Loucy (cell line): ENCODE results near the gene ABHD2.

Experiments
- EZH2phosphoT487 ChIP-seq: fragments of 200-600 bp; IDR thresholded peaks from 2 replicates; pipeline ENCODE4 v1.6.1; 2018; ENCODE audit warnings: antibody characterized with exemption, mild to moderate bottlenecking, moderate library complexity, borderline replicate concordance
- TF ChIP-seq, protein P1 (sequence below): fragments of 200-600 bp; sonication (generic); conservative IDR thresholded peaks from 2 replicates; pipeline ENCODE4 v1.5.1; 2014; ENCODE audit warnings: mild to moderate bottlenecking, antibody characterized with exemption, low read length

DNA sequence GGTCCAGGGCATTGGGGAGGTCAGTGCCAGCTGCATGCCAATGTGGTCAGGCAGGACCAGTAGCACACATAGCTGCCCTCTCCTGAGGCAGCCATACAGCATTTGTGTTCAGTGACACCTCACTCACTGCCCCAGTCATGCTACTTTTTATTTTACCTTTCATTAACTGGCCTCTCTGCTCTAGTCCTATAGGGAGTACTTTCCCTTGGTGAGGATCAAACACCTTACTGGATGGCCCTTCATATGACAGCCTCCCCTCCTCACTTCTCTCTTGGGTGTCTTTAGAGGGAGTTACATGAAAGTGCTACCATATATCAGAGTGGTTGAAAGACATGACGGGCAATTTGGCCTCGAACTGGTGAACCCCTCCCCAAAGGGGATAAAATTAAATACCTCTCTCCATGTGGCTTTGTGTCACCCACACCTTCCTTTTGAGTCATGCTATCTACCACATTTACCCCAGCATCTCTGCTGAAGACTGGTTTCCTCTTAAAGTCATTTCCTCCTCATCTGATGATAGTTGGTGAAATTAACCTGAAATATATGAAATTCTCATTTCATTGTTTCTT lies 115.5 kb downstream of the ABHD2 start:
- TF ChIP-seq, protein P1, sequence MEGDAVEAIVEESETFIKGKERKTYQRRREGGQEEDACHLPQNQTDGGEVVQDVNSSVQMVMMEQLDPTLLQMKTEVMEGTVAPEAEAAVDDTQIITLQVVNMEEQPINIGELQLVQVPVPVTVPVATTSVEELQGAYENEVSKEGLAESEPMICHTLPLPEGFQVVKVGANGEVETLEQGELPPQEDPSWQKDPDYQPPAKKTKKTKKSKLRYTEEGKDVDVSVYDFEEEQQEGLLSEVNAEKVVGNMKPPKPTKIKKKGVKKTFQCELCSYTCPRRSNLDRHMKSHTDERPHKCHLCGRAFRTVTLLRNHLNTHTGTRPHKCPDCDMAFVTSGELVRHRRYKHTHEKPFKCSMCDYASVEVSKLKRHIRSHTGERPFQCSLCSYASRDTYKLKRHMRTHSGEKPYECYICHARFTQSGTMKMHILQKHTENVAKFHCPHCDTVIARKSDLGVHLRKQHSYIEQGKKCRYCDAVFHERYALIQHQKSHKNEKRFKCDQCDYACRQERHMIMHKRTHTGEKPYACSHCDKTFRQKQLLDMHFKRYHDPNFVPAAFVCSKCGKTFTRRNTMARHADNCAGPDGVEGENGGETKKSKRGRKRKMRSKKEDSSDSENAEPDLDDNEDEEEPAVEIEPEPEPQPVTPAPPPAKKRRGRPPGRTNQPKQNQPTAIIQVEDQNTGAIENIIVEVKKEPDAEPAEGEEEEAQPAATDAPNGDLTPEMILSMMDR: no peak
- TF ChIP-seq EZH2phosphoT487: no peak
